AML-193 (cell line): Measurements from ENCODE around the gene YPEL1.
A peak's percentile ranks its signal among the peaks of the same experiment; 100 is the strongest.

Experiments
- DNase-seq, 2 experiments: peaks; one replicate each; lab custom pipeline; 2025; lab: John Stamatoyannopoulos, UW

Gene YPEL1

DNA sequence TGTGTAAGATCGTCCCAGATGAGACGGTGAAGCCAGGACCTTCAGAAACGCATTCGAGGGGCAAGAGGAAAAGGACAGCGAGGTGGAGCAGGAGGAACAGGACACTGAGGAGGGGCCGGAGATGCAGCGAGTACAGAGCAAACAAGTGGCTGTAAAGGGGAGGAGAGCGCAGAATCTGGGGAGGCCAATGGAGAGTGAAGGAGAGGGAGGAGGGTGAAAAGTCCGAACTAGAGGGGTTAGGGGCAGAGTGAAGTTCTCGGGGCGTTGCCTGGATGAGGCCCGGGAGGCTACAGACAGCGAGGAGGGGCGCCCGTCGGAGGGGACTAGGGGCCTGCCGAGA lies 78.6 kb downstream of the YPEL1 start:
- DNase-seq, result no peak

DNA sequence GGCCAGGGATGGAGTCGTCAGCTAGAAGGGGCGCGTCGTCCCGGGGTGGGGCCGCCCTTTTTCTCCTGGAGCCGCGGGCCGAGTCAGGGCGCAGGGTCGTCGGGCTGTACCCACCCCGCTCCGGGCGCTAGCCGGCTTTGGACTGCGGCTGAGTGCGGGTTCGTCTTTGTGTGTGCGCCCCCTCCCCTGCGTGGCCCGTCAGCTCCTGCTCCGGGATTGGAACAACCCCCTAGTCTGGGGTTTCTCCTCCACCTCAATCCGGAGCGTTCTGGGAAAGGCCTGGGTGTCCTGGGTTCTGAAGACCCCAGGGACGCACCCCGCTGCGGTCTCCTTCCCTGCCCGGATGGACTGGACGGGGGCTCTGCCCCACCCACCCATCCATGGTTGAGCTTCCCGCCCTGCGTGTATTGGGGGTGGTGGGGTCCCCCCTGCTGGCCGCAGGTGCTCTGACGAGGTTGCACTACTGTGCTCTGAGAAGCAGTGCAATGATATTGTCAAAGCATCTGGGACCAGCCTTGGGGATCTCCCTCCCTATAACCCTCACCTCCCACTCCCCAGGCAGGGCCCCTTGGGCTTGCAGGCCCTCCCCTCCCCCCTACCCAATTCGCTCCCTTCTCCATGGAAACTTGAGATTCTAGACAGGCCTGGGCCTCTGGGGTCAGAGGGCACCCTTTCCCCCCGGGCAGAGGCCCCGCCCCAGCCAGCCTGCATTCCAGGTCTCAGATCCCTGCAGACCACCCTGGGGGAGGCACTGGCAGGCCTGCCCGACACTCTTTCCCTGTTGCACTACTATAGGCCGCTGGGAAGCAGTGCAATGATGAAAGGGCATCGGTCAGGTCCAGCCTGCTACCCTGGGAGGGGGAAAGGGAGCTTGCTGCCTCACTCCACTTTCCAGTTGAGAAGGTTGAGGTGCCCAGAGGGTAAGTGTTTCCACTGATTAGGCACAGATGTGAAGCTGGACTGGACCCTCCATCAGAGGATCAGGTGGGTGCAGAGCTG lies 82.7 kb downstream of the YPEL1 start:
- no peak for DNase-seq

DNA sequence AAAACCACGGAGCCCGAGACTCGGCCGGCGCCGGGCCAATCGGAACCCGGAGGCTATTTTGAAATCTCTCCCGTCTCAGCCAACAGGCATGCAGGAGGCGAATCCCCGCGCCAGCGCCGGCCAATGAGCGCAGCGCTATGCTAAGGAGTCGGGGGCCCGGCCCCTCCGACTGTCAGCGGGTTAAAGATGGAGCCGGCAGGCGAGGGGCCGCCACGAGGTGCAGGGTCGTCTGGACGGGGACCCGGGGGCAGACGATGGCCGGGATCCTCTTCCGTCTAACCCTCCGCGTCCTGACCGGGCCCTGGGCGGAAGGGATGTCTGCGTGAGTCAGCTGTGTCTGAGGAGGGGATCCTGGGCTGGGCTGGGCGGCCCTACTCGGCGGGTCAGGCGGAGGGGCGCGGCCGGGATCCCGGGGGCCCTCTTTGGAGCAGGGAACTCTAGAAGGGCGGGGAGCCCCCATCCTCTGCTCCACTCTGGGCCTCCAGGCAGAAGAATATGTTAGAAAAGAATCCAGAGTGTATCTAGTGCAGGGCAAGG lies 83.5 kb downstream of the YPEL1 start:
- DNase-seq, result peak; percentile 82 to 88

DNA sequence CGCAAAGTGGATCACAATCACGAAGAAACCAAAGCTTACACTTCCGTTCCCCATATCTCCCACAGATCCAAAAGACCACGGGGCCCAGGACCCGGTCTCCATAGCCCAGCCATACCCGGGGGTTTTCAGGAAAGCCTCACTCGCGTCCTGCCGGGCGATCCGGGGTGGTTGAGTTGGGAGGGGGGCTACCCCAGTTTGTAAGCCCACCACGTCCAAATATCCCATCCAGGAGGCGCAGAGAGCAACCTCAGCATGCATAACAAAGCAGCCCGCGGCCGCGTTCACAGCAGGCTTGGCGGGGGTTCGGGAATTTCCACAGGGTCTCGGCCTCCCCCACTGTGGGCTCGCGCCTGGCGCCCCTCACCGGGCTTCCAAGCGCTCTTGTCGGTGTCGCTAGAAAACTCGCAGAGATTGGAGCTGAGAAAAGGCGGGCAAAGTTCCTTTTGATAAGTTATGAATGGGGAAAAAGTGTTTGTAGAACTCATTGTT lies 84.0 kb downstream of the YPEL1 start:
- no peak for DNase-seq

DNA sequence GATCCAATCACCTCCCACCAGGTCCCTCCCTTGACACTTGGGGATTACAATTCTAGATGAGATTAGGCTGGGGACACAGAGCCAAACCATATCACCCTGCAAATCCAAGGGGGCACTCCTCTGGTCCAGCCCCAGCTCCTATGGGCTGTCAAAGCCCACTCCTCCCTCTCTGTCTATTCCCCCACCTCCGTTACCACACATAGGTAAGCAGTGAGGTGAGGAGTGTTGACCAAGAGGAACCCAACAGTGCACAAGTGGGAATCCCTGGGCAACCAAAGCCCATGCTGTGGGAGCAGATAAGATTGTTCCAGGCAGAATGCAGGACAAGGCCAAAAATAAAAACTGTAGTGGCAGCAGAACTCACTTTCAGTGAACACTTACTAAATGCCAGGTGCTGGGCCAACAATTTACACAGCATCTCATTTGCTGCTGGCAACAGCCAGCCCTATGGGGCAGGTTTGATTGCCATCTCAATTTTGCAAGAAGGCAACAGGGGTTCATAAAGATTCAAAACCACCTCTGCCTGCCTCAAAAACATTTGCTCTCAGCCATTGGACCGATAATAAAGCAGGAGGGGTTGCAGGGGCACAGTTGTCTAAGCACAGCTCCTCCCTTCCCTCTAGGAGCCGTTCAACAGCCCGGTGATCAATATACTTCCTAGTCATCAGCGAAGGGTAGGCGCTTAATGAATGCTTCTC lies 84.6 kb downstream of the YPEL1 start:
- no peak for DNase-seq

DNA sequence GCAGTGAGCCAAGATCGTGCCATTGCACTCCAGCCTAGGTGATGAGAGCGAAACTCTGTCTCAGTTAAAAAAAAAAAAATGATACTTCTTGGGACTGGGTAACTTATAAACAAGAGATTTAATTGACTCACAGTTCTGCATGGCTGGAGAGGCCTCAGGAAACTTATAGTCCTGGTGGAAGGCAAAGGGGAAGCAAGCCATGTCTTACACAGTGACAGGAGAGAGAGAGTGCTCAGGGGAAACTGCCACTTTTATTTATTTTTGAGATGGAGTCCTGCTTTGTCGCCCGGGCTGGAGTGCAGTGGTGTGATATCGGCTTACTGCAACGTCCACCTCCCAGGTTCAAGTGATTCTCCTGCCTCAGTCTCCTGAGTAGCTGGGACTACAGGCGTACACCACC lies 85.3 kb downstream of the YPEL1 start:
- DNase-seq, result no peak
